Stimulated activated CD8-positive, alpha-beta memory T cell treated with anti-CD3 and anti-CD28 coated beads, Interleukin-7, amount 100 ng/mL, for 4 hours (primary cell): ENCODE data around the gene GEN1.
"Not testable (repeated sequence)": the region's sequence is repeated elsewhere in the genome, so short reads cannot be mapped to it uniquely, and the experiment has no call there.

Source experiments
- DNase-seq, 2 donors: peaks; one replicate each; pipeline ENCODE4 v3.0.0-alpha.2; 2020; ENCODE audit warnings: low read depth in 2 of 2

GEN1 gene

GRCh38 chr2:17799301-17800120, 45.6 kb downstream of the GEN1 start:
- no peak for DNase-seq

- DNase-seq, result no peak
Observed at GRCh38 chr2:17800219-17800618, 46.3 kb downstream of the GEN1 start.

GRCh38 chr2:17800693-17801458, 46.9 kb downstream of the GEN1 start:
- no peak for DNase-seq

- DNase-seq, result no peak
Observed at GRCh38 chr2:17803497-17803896, 49.6 kb downstream of the GEN1 start.

- no peak for DNase-seq
Observed at GRCh38 chr2:17804358-17804757, 50.4 kb downstream of the GEN1 start.

GRCh38 chr2:17805166-17805565, 51.2 kb downstream of the GEN1 start:
- DNase-seq, result no peak

- no peak for DNase-seq
Observed at GRCh38 chr2:17805717-17806363, 51.9 kb downstream of the GEN1 start.

GRCh38 chr2:17813010-17813741, 59.2 kb downstream of the GEN1 start:
- DNase-seq, result no peak

GRCh38 chr2:17813742-17814473, 60.0 kb downstream of the GEN1 start:
- no peak for DNase-seq

- DNase-seq, result no peak
Observed at GRCh38 chr2:17814601-17815000, 60.7 kb downstream of the GEN1 start.

- no peak for DNase-seq
Observed at GRCh38 chr2:17815468-17816184, 61.7 kb downstream of the GEN1 start.

- DNase-seq, result no peak
Observed at GRCh38 chr2:17816396-17817245, 62.7 kb downstream of the GEN1 start, which contains the start of gene MSGN1. MSGN1 (plus strand) TSS chr2:17816460; CDS start chr2:17816519, 59 bp downstream.

- no peak for DNase-seq
Observed at GRCh38 chr2:17818235-17818815, 64.4 kb downstream of the GEN1 start.

GRCh38 chr2:17821080-17821479, 67.1 kb downstream of the GEN1 start:
- no peak for DNase-seq

- no peak for DNase-seq
Observed at GRCh38 chr2:17821535-17822444, 67.9 kb downstream of the GEN1 start.

- DNase-seq, result no peak
Observed at GRCh38 chr2:17822445-17823117, 68.6 kb downstream of the GEN1 start.

- DNase-seq, result not testable (repeated sequence)
Observed at GRCh38 chr2:17823646-17824045, 69.7 kb downstream of the GEN1 start.
